ENCODE measurements around the gene TBC1D23.

The TBC1D23 gene

GRCh38 chr3:100366424-100366823 lies 105.6 kb downstream of the TBC1D23 start:
- H3K27ac ChIP-seq: no peak overlapping the region
- no peak for TF ChIP-seq ZFX (IDR thresholded peaks at IDR 0.05)
- no peak for TF ChIP-seq CTCF (conservative IDR thresholded peaks at IDR 0.05)

GRCh38 chr3:100368441-100368840 lies 107.6 kb downstream of the TBC1D23 start:
- no peak overlapping the region for H3K27ac ChIP-seq
- no peak for TF ChIP-seq ZFX (IDR thresholded peaks at IDR 0.05)
- no peak for TF ChIP-seq CTCF (conservative IDR thresholded peaks at IDR 0.05)

- no peak overlapping the region for H3K27ac ChIP-seq
- TF ChIP-seq CTCF (conservative IDR thresholded peaks at IDR 0.05): no peak
- TF ChIP-seq ZFX (IDR thresholded peaks at IDR 0.05): no peak
Observed at GRCh38 chr3:100370756-100371155, 110.0 kb downstream of the TBC1D23 start.

- TF ChIP-seq CTCF (conservative IDR thresholded peaks at IDR 0.05) (no peak), ZFX (IDR thresholded peaks at IDR 0.05) (no peak)
- H3K27ac ChIP-seq: no peak overlapping the region
Observed at GRCh38 chr3:100374521-100374920, 113.7 kb downstream of the TBC1D23 start.

Data from C4-2B (cell line).